K562 treated with DMSO at 1 percent for 24 hours (cell line): ENCODE results near the gene CLEC1A. TPM values are rescaled to one million over a fixed set of nuclear protein-coding genes. Genes with fewer than 3 reads are reported as not detected.

Experiments used
- total RNA-seq: library from RNA; unstranded; fragments of 300-600 nt; gene quantifications from 2 replicates; pipeline ENCODE4 v1.2.3, GENCODE V29; 2022; ENCODE audit warnings: low read depth; ENCODE audit not compliant: insufficient read depth

Gene CLEC1A, protein sequence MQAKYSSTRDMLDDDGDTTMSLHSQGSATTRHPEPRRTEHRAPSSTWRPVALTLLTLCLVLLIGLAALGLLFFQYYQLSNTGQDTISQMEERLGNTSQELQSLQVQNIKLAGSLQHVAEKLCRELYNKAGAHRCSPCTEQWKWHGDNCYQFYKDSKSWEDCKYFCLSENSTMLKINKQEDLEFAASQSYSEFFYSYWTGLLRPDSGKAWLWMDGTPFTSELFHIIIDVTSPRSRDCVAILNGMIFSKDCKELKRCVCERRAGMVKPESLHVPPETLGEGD
- total RNA-seq: not detected in 2 replicates

DNA sequence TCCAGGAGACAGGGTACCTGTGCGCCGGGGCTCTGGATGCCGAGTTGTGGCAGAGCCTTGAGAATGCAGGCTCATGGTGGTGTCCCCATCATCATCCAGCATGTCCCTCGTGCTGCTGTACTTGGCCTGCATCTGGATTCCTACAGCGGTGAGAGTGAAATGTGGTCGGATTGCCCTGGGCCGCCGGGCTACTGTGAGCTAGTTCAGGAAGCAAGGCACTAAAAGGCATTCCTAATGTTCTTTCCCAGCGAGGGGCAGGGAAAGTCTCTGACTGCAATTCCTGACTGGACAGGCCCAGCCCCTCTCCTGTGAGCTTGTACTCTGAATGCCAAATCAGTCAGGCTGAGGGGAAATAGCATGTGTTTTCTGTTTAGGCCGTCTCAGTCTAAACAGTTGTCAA lies at the start of gene CLEC1A:
TSS of gene CLEC1A (minus strand) at position 195 of the 400 bp plus-strand sequence. CDS start at position 132, 63 bp downstream.

DNA sequence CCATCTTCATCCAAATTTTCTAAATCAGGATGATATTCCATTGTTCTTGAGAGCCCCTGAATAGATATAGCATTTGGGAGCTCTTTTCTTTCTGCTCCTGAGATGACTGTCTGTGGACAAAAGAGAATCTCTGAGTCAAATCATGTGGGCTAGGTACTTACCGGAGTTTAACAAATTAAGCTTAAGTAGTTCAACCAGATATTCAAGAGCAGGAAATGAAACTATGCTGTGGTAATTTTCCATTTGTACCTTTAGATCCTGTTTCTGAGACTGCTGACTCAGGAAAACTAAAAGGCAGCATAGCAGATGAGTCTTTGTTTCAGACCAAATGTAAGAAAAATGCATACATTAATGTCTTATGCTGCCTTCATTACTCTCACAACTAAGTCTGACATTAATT lies 31.3 kb upstream of the CLEC1A start, which contains the start of gene CLEC7A:
TSS of gene CLEC7A (minus strand) at position 158 of the 400 bp plus-strand sequence. CDS start at position 41, 117 bp downstream.

GRCh38 chr12:10030446-10030845 lies 68.3 kb downstream of the CLEC1A start, which contains the start of gene CLEC9A:
CLEC9A (plus strand) TSS chr12:10030682; CDS start chr12:10052688, 22,006 bp downstream.

Other genes starting within 250 kb of the CLEC1A start
- 0.66 and 1.2 TPM in 2 replicates for gene CLEC2B, start 229.6 kb downstream of the CLEC1A start, total RNA-seq
- gene KLRF2, start 217.5 kb downstream of the CLEC1A start, total RNA-seq: not detected in 2 replicates
- not detected in 2 replicates for gene CLEC2A, start 166.6 kb downstream of the CLEC1A start, total RNA-seq
- gene CLEC12A, start 127.6 kb downstream of the CLEC1A start, total RNA-seq: not detected in 2 replicates
- gene CLEC1B, start 99.9 kb downstream of the CLEC1A start, total RNA-seq: not detected in 2 replicates
- gene CLEC12B, start 88.4 kb downstream of the CLEC1A start, total RNA-seq: not detected in 2 replicates
- not detected in 2 replicates for gene CLEC9A, start 68.3 kb downstream of the CLEC1A start, total RNA-seq
- gene CLEC7A, start 31.2 kb upstream of the CLEC1A start, total RNA-seq: not detected in 2 replicates
- gene OLR1, start 73.1 kb upstream of the CLEC1A start, total RNA-seq: not detected in 2 replicates
- gene TMEM52B, start 80.0 kb upstream of the CLEC1A start, total RNA-seq: not detected in 2 replicates
- gene GABARAPL1, start 113.9 kb upstream of the CLEC1A start, total RNA-seq: 25.1 and 29.1 TPM in 2 replicates
- gene KLRD1, start 208.9 kb upstream of the CLEC1A start, total RNA-seq: not detected in 2 replicates